SJSA1 (cell line): ENCODE results near the gene HORMAD2. TPM values are rescaled to one million over a fixed set of nuclear protein-coding genes. Genes with fewer than 3 reads are reported as not detected.

Experiments
- DNase-seq, 2 experiments: peaks; one replicate each; pipeline ENCODE4 v3.0.0-alpha.2; 2015 to 2020; ENCODE audit warnings: low spot score in 2 of 2, low read depth in 1 of 2
- H3K27ac ChIP-seq: fragments of 250-450 bp; sonication (Bioruptor Pico); 2 replicates; pipeline ENCODE4 v1.5.1; 2020; ENCODE audit warnings: mild to moderate bottlenecking, moderate library complexity
- H3K27me3 ChIP-seq: fragments of 250-450 bp; sonication (Bioruptor Pico); replicated peaks from 2 replicates; pipeline ENCODE4 v1.5.1; 2020; ENCODE audit warnings: mild to moderate bottlenecking, moderate library complexity
- H3K36me3 ChIP-seq: fragments of 250-450 bp; sonication (Bioruptor Pico); 2 replicates; pipeline ENCODE4 v1.5.1; 2020; ENCODE audit warnings: mild to moderate bottlenecking
- H3K4me1 ChIP-seq: fragments of 250-450 bp; sonication (Bioruptor Pico); replicated peaks from 2 replicates; pipeline ENCODE4 v1.6.1; 2021; ENCODE audit warnings: mild to moderate bottlenecking
- H3K4me3 ChIP-seq: fragments of 250-450 bp; sonication (Bioruptor Pico); 2 replicates; pipeline ENCODE4 v1.5.1; 2020; ENCODE audit warnings: mild to moderate bottlenecking
- H3K9me3 ChIP-seq: fragments of 250-450 bp; sonication (Bioruptor Pico); replicated peaks from 2 replicates; pipeline ENCODE4 v1.5.1; 2020; ENCODE audit warnings: mild to moderate bottlenecking
- total RNA-seq: library from RNA; depleted of rRNA; stranded (reverse); fragments of >200 nt; shearing (Covaris generic); gene quantifications from 2 replicates; pipeline ENCODE4 v1.2.3, GENCODE V29; 2014

Gene HORMAD2
- total RNA-seq, 1 experiment from 2014 or later = not detected

GRCh38 chr22:30176431-30176830, 96.2 kb downstream of the HORMAD2 start:
- H3K4me1 ChIP-seq = no peaks in the 10 kb centered on the region
- no peak overlapping the region for H3K27ac ChIP-seq
- no peak overlapping the region for H3K4me3 ChIP-seq
- H3K9me3 ChIP-seq = no peaks in the 10 kb centered on the region
- no peaks in the 10 kb centered on the region for H3K36me3 ChIP-seq
- no peaks in the 10 kb centered on the region for H3K27me3 ChIP-seq
- no peak for DNase-seq

- H3K27ac ChIP-seq = no peak overlapping the region
- H3K36me3 ChIP-seq = no peaks in the 10 kb centered on the region
- no peaks in the 10 kb centered on the region for H3K27me3 ChIP-seq
- H3K4me1 ChIP-seq = peaks cover 14% of the 10 kb centered on the region
- DNase-seq = no peak
- no peaks in the 10 kb centered on the region for H3K9me3 ChIP-seq
- no peak overlapping the region for H3K4me3 ChIP-seq
These were observed 98.2 kb downstream of the HORMAD2 start for GRCh38 chr22:30178181-30179126.

GRCh38 chr22:30180616-30181015, 100.4 kb downstream of the HORMAD2 start:
- Histone ChIP-seq H3K36me3 (no peaks in the 10 kb centered on the region), H3K4me3 (no peak overlapping the region), H3K27ac (no peak overlapping the region), H3K27me3 (no peaks in the 10 kb centered on the region), H3K4me1 (peaks cover 35% of the 10 kb centered on the region), H3K9me3 (no peaks in the 10 kb centered on the region)
- no peak for DNase-seq

GRCh38 chr22:30181459-30182349, 101.4 kb downstream of the HORMAD2 start:
- no peaks in the 10 kb centered on the region for H3K36me3 ChIP-seq
- H3K4me3 ChIP-seq = no peak overlapping the region
- H3K27me3 ChIP-seq = no peaks in the 10 kb centered on the region
- H3K4me1 ChIP-seq = peaks cover 43% of the 10 kb centered on the region
- no peak overlapping the region for H3K27ac ChIP-seq
- no peaks in the 10 kb centered on the region for H3K9me3 ChIP-seq
- no peak for DNase-seq

- Histone ChIP-seq H3K9me3 (no peaks in the 10 kb centered on the region), H3K4me1 (peaks cover 43% of the 10 kb centered on the region), H3K4me3 (no peak overlapping the region), H3K27me3 (no peaks in the 10 kb centered on the region), H3K27ac (no peak overlapping the region), H3K36me3 (no peaks in the 10 kb centered on the region)
- DNase-seq = no peak
These were observed 102.1 kb downstream of the HORMAD2 start for GRCh38 chr22:30182350-30182745.

GRCh38 chr22:30182815-30183214, 102.6 kb downstream of the HORMAD2 start:
- Histone ChIP-seq H3K27me3 (no peaks in the 10 kb centered on the region), H3K4me1 (peaks cover 43% of the 10 kb centered on the region), H3K36me3 (no peaks in the 10 kb centered on the region), H3K27ac (peak overlapping the region; percentile 59), H3K4me3 (no peak overlapping the region), H3K9me3 (no peaks in the 10 kb centered on the region)
- peak in 1 of 2 experiments; percentile 58 for DNase-seq

GRCh38 chr22:30183271-30183670, 103.0 kb downstream of the HORMAD2 start:
- Histone ChIP-seq H3K4me1 (peaks cover 46% of the 10 kb centered on the region), H3K4me3 (no peak overlapping the region), H3K9me3 (no peaks in the 10 kb centered on the region), H3K36me3 (no peaks in the 10 kb centered on the region), H3K27me3 (no peaks in the 10 kb centered on the region), H3K27ac (peak overlapping the region; percentile 59)
- DNase-seq = no peak

GRCh38 chr22:30183861-30184278, 103.6 kb downstream of the HORMAD2 start:
- peaks cover 48% of the 10 kb centered on the region for H3K4me1 ChIP-seq
- H3K27me3 ChIP-seq = no peaks in the 10 kb centered on the region
- no peak overlapping the region for H3K4me3 ChIP-seq
- no peaks in the 10 kb centered on the region for H3K36me3 ChIP-seq
- DNase-seq = peak in 1 of 2 experiments; percentile 78
- H3K27ac ChIP-seq = peak overlapping the region; percentile 59
- H3K9me3 ChIP-seq = no peaks in the 10 kb centered on the region

GRCh38 chr22:30185129-30185528, 104.9 kb downstream of the HORMAD2 start:
- Histone ChIP-seq H3K4me1 (peaks cover 48% of the 10 kb centered on the region), H3K27ac (peak overlapping the region; percentile 59), H3K27me3 (no peaks in the 10 kb centered on the region), H3K36me3 (no peaks in the 10 kb centered on the region), H3K4me3 (no peak overlapping the region), H3K9me3 (no peaks in the 10 kb centered on the region)
- peak in 1 of 2 experiments; percentile 60 for DNase-seq

- Histone ChIP-seq H3K9me3 (no peaks in the 10 kb centered on the region), H3K27ac (peak overlapping the region; percentile 59; the same call in 1 of the 2 replicates), H3K36me3 (no peaks in the 10 kb centered on the region), H3K4me1 (peaks cover 51% of the 10 kb centered on the region), H3K27me3 (no peaks in the 10 kb centered on the region), H3K4me3 (no peak overlapping the region)
- no peak for DNase-seq
These were observed 105.3 kb downstream of the HORMAD2 start for GRCh38 chr22:30185549-30185948.

GRCh38 chr22:30186041-30186440, 105.8 kb downstream of the HORMAD2 start:
- Histone ChIP-seq H3K27me3 (no peaks in the 10 kb centered on the region), H3K9me3 (no peaks in the 10 kb centered on the region), H3K27ac (no peak overlapping the region), H3K4me3 (no peak overlapping the region), H3K4me1 (peaks cover 56% of the 10 kb centered on the region), H3K36me3 (no peaks in the 10 kb centered on the region)
- DNase-seq = no peak

- H3K9me3 ChIP-seq = no peaks in the 10 kb centered on the region
- H3K36me3 ChIP-seq = no peaks in the 10 kb centered on the region
- H3K4me3 ChIP-seq = no peak overlapping the region
- no peaks in the 10 kb centered on the region for H3K27me3 ChIP-seq
- H3K4me1 ChIP-seq = peaks cover 61% of the 10 kb centered on the region
- no peak overlapping the region for H3K27ac ChIP-seq
- DNase-seq = no peak
These were observed 106.2 kb downstream of the HORMAD2 start for GRCh38 chr22:30186510-30186909.

- no peaks in the 10 kb centered on the region for H3K36me3 ChIP-seq
- no peaks in the 10 kb centered on the region for H3K9me3 ChIP-seq
- H3K4me3 ChIP-seq = no peak overlapping the region
- DNase-seq = no peak
- no peaks in the 10 kb centered on the region for H3K27me3 ChIP-seq
- H3K27ac ChIP-seq = no peak overlapping the region
- peaks cover 63% of the 10 kb centered on the region for H3K4me1 ChIP-seq
These were observed 106.8 kb downstream of the HORMAD2 start for GRCh38 chr22:30187094-30187493.
